Skeletal muscle tissue (tissue), 4 donors: ENCODE results near the gene RHAG. TPM values are rescaled to one million over a fixed set of nuclear protein-coding genes. Genes with fewer than 3 reads are reported as not detected.

Experiments
- H3K27ac ChIP-seq: one replicate; pipeline ENCODE4 v1.7.0; 2013; ENCODE audit warnings: mild to moderate bottlenecking, low read depth, low read length, inconsistent platforms
- H3K27me3 ChIP-seq, 3 donors: one replicate each; pipeline ENCODE4 v1.7.0; 2013; ENCODE audit warnings: low read length in 3 of 3; ENCODE audit not compliant: control insufficient read depth in 3 of 3, insufficient read depth in 3 of 3
- H3K36me3 ChIP-seq, 3 donors: one replicate each; pipeline ENCODE4 v1.7.0; 2013; ENCODE audit warnings: low read length in 3 of 3; ENCODE audit not compliant: control insufficient read depth in 3 of 3, insufficient read depth in 3 of 3
- H3K4me1 ChIP-seq, 3 donors: one replicate each; pipeline ENCODE4 v1.7.0; 2013; ENCODE audit warnings: low read length in 3 of 3, mild to moderate bottlenecking in 3 of 3; ENCODE audit not compliant: control insufficient read depth in 3 of 3, insufficient read depth in 3 of 3
- H3K4me3 ChIP-seq, 3 donors: one replicate each; pipeline ENCODE4 v1.7.0; 2013; ENCODE audit warnings: low read length in 3 of 3
- H3K9ac ChIP-seq, 3 donors: one replicate each; pipeline ENCODE4 v1.7.0; 2013; ENCODE audit warnings: low read length in 3 of 3, mild to moderate bottlenecking in 3 of 3, moderate library complexity in 2 of 3, low read depth in 1 of 3
- H3K9me3 ChIP-seq, 3 donors: one replicate each; pipeline ENCODE4 v1.7.0; 2013; ENCODE audit warnings: low read length in 3 of 3; ENCODE audit not compliant: control insufficient read depth in 3 of 3
- total RNA-seq: library from RNA; depleted of rRNA; stranded (reverse); fragments of >200 nt; gene quantifications from one replicate; pipeline ENCODE4 v1.2.3, GENCODE V29; 2014
- donor health status: Osteomylitis.

The RHAG gene
- total RNA-seq, 1 donor from 2014 or later, result 1.6 TPM

DNA sequence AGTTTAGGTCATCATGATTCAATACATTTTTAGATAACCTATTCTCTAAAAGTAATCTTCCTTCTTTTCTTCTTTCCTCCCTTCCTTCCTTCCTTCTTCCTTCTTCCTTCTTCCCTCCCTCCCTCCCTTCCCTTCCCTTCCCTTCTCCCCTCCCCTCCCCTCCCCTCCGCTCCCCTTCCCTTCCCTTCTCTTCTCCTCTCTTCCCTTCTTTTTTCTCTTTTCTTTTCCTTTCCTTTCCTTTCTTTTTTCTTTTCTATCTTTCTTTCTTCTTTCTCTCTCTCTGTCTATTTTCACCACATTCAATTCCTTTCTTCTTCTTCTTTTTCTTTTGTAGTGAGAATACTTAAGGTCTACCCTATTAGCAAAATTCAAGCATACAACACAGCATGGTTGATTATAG, 17.3 kb upstream of the RHAG start:
- H3K9me3 ChIP-seq, result no peaks in the 10 kb centered on the region
- no peak overlapping the region for H3K4me3 ChIP-seq
- no peaks in the 10 kb centered on the region for H3K27me3 ChIP-seq
- no peaks in the 10 kb centered on the region for H3K36me3 ChIP-seq
- H3K9ac ChIP-seq, result no peak overlapping the region
- H3K4me1 ChIP-seq, result no peaks in the 10 kb centered on the region
- no peak overlapping the region for H3K27ac ChIP-seq

DNA sequence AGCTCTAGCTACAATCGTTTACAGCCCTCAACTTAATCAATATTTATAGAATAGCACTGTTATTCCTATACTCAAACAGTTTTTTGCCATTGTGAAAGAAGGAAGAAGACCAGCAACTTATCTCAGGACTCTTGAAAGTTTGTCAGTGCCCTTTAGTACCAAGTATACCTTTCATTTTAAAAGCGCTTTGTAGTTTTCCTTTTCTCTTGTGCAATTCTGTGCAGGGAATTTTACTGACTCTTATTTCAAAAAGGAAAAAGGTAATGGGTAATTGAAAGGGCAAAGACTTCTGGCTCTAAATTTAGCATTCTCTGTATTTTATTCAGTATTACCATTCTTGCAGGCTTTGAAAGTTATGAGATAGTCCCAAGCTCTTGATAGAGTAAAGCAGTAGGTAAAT, 16.8 kb upstream of the RHAG start:
- no peaks in the 10 kb centered on the region for H3K36me3 ChIP-seq
- no peaks in the 10 kb centered on the region for H3K9me3 ChIP-seq
- H3K27me3 ChIP-seq, result no peaks in the 10 kb centered on the region
- H3K9ac ChIP-seq, result no peak overlapping the region
- H3K4me1 ChIP-seq, result no peaks in the 10 kb centered on the region
- H3K27ac ChIP-seq, result no peak overlapping the region
- no peak overlapping the region for H3K4me3 ChIP-seq

GRCh38 chr6:49651239-49651638, 14.6 kb upstream of the RHAG start:
- Histone ChIP-seq H3K4me3 (no peak overlapping the region), H3K36me3 (no peaks in the 10 kb centered on the region), H3K9ac (no peak overlapping the region), H3K27ac (no peak overlapping the region), H3K9me3 (no peaks in the 10 kb centered on the region), H3K4me1 (no peaks in the 10 kb centered on the region), H3K27me3 (no peaks in the 10 kb centered on the region)

GRCh38 chr6:49649988-49650387, 13.3 kb upstream of the RHAG start:
- no peaks in the 10 kb centered on the region for H3K9me3 ChIP-seq
- no peaks in the 10 kb centered on the region for H3K27me3 ChIP-seq
- no peak overlapping the region for H3K4me3 ChIP-seq
- no peaks in the 10 kb centered on the region for H3K4me1 ChIP-seq
- H3K36me3 ChIP-seq, result no peaks in the 10 kb centered on the region
- H3K9ac ChIP-seq, result no peak overlapping the region
- no peak overlapping the region for H3K27ac ChIP-seq

DNA sequence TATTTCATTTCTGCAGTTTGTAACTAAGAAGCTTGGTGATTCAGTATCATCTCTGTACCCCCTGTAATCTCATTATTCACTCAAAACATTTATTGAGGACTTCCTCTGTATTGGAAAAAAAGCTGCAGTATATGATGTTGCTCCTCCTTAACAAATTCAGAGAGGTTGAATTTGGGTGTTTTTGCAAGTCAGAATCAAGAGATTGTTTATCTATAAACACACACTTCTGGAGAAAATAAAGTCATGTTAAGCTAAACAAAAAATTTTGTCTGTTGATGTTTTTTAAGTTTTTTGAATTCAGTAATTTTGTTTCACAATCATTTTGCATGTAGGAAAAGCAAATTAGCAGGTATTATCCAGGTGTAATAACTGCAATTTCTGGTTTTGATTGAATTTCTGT, 11.4 kb upstream of the RHAG start:
- Histone ChIP-seq H3K4me1 (no peaks in the 10 kb centered on the region), H3K4me3 (no peak overlapping the region), H3K27ac (no peak overlapping the region), H3K9ac (no peak overlapping the region), H3K9me3 (no peaks in the 10 kb centered on the region), H3K27me3 (no peaks in the 10 kb centered on the region), H3K36me3 (no peaks in the 10 kb centered on the region)

DNA sequence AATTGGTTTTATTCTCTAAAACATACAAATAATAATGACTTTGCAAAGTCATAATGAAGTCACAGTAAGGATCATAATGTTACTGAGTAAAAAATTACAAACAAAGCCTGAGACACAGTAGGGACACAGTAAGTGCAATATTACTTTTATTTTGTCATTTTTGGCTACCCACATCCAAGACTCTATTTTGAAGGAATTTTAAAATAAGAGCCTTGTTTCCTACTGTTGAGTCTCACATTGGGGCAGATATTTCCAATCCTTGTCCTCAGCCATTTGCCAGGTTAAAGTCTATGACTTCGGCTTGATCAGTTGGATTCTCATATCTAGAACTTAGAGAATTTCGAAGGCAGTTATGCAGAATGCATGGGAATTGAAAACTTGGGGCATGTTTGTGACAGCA, 10.8 kb upstream of the RHAG start:
- Histone ChIP-seq H3K36me3 (no peaks in the 10 kb centered on the region), H3K27ac (no peak overlapping the region), H3K27me3 (no peaks in the 10 kb centered on the region), H3K4me3 (no peak overlapping the region), H3K9me3 (no peaks in the 10 kb centered on the region), H3K9ac (no peak overlapping the region), H3K4me1 (no peaks in the 10 kb centered on the region)

DNA sequence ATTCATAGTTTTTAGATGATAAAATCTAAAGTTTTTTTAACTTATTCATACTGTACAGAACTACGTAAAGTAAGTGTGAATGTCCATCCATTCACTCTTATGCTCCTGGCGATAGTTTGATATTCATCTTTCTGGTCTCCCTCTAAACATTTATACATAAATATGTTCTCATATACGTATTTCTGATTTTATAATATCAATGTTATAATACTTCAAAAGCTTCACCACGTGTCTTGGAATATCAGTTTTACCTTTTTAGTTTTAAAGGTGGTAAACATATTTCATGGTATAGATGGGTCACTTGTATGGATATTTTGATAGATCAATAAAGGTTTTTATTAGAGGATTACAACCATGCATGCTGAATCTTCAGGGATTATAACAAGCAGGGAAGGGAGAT, 10.3 kb upstream of the RHAG start:
- Histone ChIP-seq H3K9ac (no peak overlapping the region), H3K9me3 (no peaks in the 10 kb centered on the region), H3K27me3 (no peaks in the 10 kb centered on the region)

GRCh38 chr6:49646130-49646824, 9.6 kb upstream of the RHAG start:
- H3K9me3 ChIP-seq, result no peaks in the 10 kb centered on the region
- no peak overlapping the region for H3K9ac ChIP-seq
- H3K4me3 ChIP-seq, result no peak overlapping the region
- no peak overlapping the region for H3K27ac ChIP-seq
- H3K4me1 ChIP-seq, result no peaks in the 10 kb centered on the region
- no peaks in the 10 kb centered on the region for H3K36me3 ChIP-seq
- no peaks in the 10 kb centered on the region for H3K27me3 ChIP-seq

More for the DNA sequence above, 10.3 kb upstream of the RHAG start:
- no peak overlapping the region for H3K27ac ChIP-seq
- H3K36me3 ChIP-seq, result no peaks in the 10 kb centered on the region
- H3K4me1 ChIP-seq, result no peaks in the 10 kb centered on the region
- no peak overlapping the region for H3K4me3 ChIP-seq

GRCh38 chr6:49645139-49645538, 8.5 kb upstream of the RHAG start:
- Histone ChIP-seq H3K4me1 (no peaks in the 10 kb centered on the region), H3K27ac (no peak overlapping the region), H3K9me3 (no peaks in the 10 kb centered on the region), H3K9ac (no peak overlapping the region), H3K27me3 (no peaks in the 10 kb centered on the region), H3K36me3 (no peaks in the 10 kb centered on the region), H3K4me3 (no peak overlapping the region)

DNA sequence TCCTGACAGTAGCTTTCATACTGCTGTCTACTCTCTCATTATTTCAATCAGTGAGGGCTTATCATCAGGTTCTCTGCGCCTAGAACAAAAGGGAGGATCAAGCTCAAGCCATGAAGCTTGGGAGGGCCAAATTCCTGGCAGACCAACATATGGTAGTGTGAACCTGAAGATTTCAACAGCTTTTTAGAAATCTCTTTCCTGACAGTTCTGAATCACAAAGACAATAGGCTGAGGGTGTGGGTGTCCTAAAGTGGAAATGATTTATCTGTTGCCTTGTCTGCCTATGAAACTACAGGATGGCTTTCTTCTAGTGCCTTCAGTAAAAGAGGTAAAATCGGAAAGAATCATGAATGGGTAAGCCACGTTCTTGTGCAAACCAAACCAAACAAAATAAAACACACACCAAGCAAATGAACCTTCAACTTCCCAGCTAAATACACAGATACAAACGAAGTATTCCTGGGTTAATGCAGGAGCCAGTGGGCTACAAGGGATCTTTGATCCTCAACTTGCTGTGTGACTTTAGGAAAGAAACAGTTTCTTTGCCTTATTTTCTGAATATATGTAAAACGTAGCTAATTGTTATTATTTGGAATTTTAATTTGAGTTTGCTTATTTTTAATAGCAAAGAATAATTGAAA, 2.7 kb upstream of the RHAG start:
- no peak overlapping the region for H3K4me3 ChIP-seq
- no peaks in the 10 kb centered on the region for H3K4me1 ChIP-seq
- no peak overlapping the region for H3K27ac ChIP-seq
- H3K9me3 ChIP-seq, result no peaks in the 10 kb centered on the region
- no peak overlapping the region for H3K9ac ChIP-seq
- H3K36me3 ChIP-seq, result no peaks in the 10 kb centered on the region
- H3K27me3 ChIP-seq, result no peaks in the 10 kb centered on the region
